ENCODE measurements around the gene ADAMTS3.
"Not testable (repeated sequence)": the region's sequence is repeated elsewhere in the genome, so short reads cannot be mapped to it uniquely, and the experiment has no call there.

ADAMTS3 gene

GRCh38 chr4:72546456-72546855 is 22.6 kb downstream of the ADAMTS3 start:
- DNase-seq = no peak

GRCh38 chr4:72540694-72541093 is 28.3 kb downstream of the ADAMTS3 start:
- not testable (repeated sequence) for DNase-seq

GRCh38 chr4:72538006-72538405 is 31.0 kb downstream of the ADAMTS3 start:
- DNase-seq = no peak

GRCh38 chr4:72536443-72536842 is 32.6 kb downstream of the ADAMTS3 start:
- DNase-seq = no peak

- DNase-seq = no peak
Observed at GRCh38 chr4:72531768-72532290, 37.2 kb downstream of the ADAMTS3 start.

GRCh38 chr4:72531322-72531721 is 37.7 kb downstream of the ADAMTS3 start:
- DNase-seq = no peak

DNA sequence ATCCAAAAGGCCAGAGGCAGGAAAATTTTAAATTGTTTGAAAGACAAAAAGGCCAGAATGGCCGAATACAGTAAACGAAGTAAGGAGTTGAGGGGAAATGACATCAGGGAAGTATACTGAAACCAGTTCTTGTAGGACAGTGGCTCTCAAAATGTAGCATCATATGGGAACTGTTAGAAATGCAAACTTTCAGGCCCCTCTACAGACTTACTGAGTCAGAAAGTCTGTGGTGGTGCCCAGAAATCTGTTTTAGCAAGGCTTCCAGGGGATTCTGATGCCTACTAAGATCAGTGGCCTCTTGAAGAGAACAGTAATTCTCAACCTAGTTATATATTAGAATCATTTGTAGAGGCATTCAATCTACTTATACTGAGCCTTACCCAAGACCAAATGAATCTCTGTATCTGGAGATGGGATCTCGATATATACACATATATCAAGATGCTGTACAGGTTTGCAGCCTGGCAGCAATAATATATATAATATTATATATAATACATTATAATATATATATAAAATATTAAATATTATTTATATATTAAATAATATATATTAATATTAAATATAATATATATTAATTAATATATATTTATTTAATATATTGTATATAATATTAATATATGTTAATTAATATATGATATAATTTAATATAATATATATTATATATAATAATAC is 39.7 kb downstream of the ADAMTS3 start:
- no peak for DNase-seq

GRCh38 chr4:72527038-72527646 is 41.9 kb downstream of the ADAMTS3 start:
- no peak for DNase-seq

DNA sequence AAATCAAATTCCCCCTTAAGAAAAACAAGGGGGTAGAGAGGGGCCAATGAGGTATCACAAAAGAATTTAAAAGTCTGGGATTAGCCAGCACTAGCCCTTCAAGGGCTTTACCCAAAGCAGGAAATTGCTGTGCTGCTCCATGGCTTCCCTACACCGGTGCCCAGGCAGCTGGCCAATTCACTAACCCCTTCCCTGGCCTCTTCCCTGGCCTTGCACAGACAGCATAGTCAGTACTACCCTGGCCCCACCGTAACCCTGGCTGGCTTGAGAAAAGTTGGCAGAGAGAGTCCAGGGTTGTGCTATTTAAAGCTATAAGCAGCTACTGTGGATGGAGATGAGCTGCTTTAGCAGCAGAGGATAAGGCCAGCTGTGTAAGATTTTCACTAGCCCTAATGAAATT is 43.1 kb downstream of the ADAMTS3 start:
- DNase-seq = no peak

DNA sequence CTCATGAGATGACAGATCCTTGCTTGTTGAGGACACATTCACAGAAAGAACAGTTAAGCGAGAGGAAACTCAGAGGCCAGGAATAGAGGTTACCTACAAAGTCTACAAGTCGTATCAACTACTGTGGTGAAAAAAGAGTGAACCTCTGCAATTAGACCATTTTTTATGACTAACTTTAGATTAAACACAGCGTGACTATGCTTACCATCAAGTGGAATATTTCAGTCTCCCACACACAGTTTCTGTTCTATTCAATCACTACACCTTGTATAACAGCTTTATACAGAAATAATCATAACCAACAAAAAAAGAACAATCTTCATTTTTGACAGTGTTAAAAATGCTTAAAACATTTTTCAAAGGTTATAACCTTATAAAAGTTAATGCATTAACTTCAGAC is 46.6 kb downstream of the ADAMTS3 start:
- no peak for DNase-seq

GRCh38 chr4:72513227-72513626 is 55.8 kb downstream of the ADAMTS3 start:
- DNase-seq = no peak

DNA sequence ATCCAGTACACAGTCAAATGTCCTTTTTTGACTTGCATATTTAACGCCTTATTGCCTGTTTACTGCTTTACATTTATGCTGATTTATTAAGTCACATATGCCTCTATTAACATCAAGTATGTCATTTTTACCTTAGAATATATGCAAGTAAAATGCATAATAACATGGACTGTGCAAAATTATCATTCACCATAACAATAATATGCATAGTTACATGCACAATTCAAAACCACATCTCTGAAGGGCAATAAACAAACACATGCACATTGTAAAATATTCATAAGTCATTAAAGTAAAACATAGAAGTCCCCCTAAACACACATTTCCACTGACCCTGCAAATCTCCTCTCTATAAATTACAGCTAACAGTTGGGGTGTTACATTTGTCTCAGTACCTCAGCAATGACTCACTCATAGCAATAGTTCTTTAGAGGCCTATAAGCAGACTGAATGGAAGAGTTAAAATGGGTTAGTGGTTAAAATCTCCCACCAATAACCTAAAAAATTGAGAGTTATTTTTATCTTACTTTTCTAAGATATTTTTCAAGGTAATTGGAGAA is 61.1 kb downstream of the ADAMTS3 start:
- no peak for DNase-seq

- no peak for DNase-seq
Observed at GRCh38 chr4:72507167-72507566, 61.9 kb downstream of the ADAMTS3 start.

GRCh38 chr4:72505314-72505744 is 63.7 kb downstream of the ADAMTS3 start:
- DNase-seq = peak; percentile 4

- no peak for DNase-seq
Observed at GRCh38 chr4:72500214-72500613, 68.8 kb downstream of the ADAMTS3 start.

GRCh38 chr4:72496119-72496518 is 72.9 kb downstream of the ADAMTS3 start:
- DNase-seq = no peak

- no peak for DNase-seq
Observed at GRCh38 chr4:72494156-72494555, 74.9 kb downstream of the ADAMTS3 start.

GRCh38 chr4:72489267-72489666 is 79.8 kb downstream of the ADAMTS3 start:
- DNase-seq = no peak

- no peak for DNase-seq
Observed at GRCh38 chr4:72486991-72487390, 82.0 kb downstream of the ADAMTS3 start.

GRCh38 chr4:72484981-72485380 is 84.0 kb downstream of the ADAMTS3 start:
- DNase-seq = no peak

DNA sequence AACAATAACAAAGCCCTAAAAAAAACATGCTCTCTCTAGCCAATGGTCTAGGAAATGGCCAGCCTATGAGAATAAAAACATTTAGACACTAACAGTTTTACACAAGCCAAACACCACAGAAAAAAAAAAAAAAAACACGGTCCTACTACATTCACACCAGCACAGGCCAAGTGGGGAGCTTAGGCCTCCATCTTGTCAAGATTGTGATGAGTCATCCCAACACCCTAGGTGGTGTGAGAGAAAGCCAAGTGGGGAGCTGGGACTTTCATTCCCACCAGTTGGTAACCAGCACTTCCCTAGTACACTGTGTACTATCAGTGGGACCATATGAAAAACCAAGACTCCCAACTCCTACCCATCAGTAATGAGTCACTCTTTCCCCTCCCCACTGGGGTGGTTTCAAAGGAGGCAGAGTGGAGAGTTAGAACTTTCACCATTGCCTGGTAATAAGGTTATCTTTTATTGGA is 95.6 kb downstream of the ADAMTS3 start:
- DNase-seq = no peak

GRCh38 chr4:72471816-72472215 is 97.2 kb downstream of the ADAMTS3 start:
- DNase-seq = no peak

DNA sequence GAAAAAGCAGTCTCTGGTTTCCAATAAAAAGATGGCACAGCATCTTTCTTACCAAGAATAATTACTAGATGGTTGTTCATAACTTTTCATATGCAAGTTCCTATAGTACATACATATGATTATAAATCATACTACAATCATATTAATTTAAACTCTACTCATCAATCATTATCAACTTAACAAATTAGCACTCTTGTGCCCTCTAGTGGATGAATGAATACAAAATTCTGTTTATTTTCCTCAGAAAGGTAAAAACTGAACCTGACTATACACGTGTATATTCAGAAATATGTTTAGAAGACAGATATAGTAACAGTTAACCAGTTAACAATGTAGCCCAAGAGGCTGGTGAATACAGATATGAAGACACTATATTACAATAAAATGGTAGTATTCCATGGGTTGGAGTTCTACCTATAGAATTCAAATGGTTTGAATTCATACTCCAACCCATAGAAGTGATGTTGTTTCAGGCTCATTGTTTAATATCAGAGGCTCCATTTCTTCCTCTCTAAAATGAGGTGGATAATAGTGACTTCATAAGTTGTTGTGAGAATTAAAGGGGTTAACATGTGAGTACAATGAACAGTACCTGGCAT is 100.0 kb downstream of the ADAMTS3 start:
- DNase-seq = peak; percentile 5

DNA sequence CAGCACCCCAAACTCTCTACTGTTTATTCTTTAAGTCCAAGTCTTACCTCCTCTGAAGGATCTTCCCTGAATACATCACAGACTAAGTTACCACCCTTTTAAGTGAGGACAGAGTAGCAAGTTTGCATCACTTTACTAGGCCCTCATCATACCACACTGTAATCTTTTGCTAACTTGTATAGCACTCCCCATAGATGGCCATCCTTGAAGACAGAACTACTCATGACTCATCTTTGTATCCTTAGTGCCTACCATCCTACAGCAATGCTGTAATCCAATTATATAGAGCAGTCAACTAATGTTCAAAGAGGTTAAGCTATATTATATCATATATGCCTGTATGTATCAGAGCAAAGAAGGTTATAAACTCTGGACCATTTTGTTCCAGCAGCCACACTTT is 101.4 kb downstream of the ADAMTS3 start:
- no peak for DNase-seq
